Measurements from ENCODE around the gene ASB18. TPM values are rescaled to one million over a fixed set of nuclear protein-coding genes. Genes with fewer than 3 reads are reported as not detected.

Gene ASB18
- polyA plus RNA-seq, 12 donors: 3.3 to 13.4 (median 8.8) TPM; not detected in 1

Other genes starting within 250 kb of the ASB18 start
- gene GBX2, start 96.0 kb downstream of the ASB18 start, polyA plus RNA-seq (ENCODE audit: insufficient read length in 12 of 12): under 1 TPM in 3 of 12 donors, not detected in 9; 0.09 to 0.25 (median 0.15) TPM